HG02588 (cell line): Measurements from ENCODE around the gene C4B.
A peak's percentile ranks its signal among the peaks of the same experiment; 100 is the strongest.
"Not testable (repeated sequence)": the region's sequence is repeated elsewhere in the genome, so short reads cannot be mapped to it uniquely, and the experiment has no call there.

ENCODE experiments used
- ATAC-seq: cut with Tn5 transposase; IDR thresholded peaks from one replicate; pipeline ENCODE4 v1.9.1; 2021; ENCODE audit warnings: mild to moderate bottlenecking, moderate library complexity; ENCODE audit not compliant: unreplicated experiment

The C4B gene

DNA sequence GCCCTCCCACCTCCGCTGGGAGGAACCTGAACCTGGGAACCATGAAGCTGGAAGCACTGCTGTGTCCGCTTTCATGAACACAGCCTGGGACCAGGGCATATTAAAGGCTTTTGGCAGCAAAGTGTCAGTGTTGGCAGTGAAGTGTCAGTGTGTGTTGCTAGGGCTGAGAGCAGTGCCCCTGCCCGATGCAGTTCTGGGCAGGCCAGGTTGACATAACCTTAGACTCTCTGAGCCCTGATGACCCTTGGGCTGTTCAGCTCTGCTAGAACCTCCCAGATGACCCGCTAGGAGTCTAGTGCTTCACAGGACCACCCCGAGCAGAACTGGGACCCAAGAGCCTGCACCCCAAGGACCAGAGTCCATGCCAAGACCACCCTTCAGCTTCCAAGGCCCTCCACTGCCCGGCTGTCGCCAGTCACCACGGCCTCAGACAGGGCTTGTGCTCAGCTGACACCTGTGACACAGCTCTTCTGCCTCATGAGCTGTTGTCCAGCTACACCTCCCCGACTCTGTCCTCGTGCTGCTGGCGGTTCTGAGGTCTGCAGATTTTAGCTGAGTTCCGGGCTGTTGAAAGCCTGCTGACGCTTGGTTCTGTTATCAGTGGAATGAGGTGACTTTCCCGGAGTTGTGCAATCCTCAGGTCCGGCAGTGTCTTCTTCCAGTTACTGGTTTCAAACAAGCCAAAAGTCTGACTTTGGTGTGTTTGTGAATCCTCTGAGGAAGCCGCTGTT lies 20.9 kb downstream of the C4B start:
- ATAC-seq: not testable (repeated sequence)

DNA sequence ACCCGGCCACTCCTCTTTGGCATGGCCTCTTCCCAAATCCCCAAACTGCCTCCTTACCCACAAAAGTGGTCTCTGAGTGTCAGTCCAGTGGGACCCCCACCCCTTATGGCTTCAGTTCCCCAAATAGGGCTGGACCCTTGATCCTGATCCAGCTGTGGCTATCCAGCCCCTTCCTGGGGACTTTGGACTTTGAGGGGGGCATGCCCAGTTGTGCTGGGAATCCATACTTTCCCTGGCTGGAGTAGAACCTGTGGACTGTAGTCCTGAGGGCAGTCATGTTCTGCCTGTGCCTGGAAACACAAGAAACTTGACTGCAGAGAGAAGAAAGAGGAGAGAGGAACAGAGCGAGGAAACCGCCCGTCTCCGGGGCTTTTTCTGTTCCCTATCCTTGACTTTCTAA lies 22.5 kb downstream of the C4B start:
- ATAC-seq: not testable (repeated sequence)

DNA sequence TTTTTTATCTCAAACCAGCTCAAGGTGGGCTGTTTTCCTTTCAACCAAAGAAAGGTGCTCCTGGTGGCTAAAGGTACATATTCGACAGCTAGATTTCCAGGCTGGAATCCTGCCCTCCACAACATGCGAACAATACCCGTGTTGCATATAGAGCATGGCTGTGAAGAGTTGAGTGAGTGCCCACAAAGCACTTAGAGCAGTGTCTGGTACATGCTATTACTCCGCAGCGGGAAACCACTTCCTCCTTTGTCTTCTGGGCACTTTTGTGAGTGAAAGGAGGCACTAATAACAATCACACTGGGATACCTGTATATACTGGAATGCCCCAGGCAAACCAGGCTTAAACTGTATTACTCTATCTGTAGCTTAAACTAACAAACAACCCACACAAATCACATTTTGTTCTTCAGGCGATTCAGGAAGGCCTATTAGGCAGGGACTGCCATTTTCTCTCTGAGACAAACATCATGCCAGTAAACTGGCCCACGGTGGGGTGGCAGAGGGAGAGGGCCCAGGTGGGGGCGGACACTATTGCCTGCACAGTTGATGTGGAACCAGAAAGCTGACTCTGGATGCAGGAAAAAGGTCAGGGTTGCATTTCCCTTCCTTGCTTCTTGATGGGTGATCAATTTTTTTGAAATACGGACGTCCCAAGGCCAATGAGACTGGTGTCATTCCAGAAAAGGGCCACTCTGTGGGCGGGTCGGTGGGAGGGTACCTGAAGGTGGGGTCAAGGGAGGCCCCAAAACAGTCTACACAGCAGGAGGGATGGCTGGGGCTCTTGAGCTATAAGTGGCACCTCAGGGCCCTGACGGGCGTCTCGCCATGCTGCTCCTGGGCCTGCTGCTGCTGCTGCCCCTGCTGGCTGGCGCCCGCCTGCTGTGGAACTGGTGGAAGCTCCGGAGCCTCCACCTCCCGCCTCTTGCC lies 23.3 kb downstream of the C4B start, which contains the start of gene CYP21A2:
Gene CYP21A2 (plus strand): TSS at position 818 of the 927 bp plus-strand sequence. CDS start 8 bp downstream, at position 826.
- ATAC-seq: not testable (repeated sequence)

DNA sequence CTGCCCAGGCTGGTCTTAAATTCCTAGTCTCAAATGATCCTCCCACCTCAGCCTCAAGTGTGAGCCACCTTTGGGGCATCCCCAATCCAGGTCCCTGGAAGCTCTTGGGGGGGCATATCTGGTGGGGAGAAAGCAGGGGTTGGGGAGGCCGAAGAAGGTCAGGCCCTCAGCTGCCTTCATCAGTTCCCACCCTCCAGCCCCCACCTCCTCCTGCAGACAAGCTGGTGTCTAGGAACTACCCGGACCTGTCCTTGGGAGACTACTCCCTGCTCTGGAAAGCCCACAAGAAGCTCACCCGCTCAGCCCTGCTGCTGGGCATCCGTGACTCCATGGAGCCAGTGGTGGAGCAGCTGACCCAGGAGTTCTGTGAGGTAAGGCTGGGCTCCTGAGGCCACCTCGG lies 24.3 kb downstream of the C4B start:
- not testable (repeated sequence) for ATAC-seq

DNA sequence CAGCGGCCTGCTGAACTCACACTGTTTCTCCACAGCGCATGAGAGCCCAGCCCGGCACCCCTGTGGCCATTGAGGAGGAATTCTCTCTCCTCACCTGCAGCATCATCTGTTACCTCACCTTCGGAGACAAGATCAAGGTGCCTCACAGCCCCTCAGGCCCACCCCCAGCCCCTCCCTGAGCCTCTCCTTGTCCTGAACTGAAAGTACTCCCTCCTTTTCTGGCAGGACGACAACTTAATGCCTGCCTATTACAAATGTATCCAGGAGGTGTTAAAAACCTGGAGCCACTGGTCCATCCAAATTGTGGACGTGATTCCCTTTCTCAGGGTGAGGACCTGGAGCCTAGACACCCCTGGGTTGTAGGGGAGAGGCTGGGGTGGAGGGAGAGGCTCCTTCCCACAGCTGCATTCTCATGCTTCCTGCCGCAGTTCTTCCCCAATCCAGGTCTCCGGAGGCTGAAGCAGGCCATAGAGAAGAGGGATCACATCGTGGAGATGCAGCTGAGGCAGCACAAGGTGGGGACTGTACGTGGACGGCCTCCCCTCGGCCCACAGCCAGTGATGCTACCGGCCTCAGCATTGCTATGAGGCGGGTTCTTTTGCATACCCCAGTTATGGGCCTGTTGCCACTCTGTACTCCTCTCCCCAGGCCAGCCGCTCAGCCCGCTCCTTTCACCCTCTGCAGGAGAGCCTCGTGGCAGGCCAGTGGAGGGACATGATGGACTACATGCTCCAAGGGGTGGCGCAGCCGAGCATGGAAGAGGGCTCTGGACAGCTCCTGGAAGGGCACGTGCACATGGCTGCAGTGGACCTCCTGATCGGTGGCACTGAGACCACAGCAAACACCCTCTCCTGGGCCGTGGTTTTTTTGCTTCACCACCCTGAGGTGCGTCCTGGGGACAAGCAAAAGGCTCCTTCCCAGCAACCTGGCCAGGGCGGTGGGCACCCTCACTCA lies 25.0 kb downstream of the C4B start:
- not testable (repeated sequence) for ATAC-seq

DNA sequence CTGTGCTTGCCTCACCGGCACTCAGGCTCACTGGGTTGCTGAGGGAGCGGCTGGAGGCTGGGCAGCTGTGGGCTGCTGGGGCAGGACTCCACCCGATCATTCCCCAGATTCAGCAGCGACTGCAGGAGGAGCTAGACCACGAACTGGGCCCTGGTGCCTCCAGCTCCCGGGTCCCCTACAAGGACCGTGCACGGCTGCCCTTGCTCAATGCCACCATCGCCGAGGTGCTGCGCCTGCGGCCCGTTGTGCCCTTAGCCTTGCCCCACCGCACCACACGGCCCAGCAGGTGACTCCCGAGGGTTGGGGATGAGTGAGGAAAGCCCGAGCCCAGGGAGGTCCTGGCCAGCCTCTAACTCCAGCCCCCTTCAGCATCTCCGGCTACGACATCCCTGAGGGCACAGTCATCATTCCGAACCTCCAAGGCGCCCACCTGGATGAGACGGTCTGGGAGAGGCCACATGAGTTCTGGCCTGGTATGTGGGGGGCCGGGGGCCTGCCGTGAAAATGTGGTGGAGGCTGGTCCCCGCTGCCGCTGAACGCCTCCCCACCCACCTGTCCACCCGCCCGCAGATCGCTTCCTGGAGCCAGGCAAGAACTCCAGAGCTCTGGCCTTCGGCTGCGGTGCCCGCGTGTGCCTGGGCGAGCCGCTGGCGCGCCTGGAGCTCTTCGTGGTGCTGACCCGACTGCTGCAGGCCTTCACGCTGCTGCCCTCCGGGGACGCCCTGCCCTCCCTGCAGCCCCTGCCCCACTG lies 25.9 kb downstream of the C4B start:
- not testable (repeated sequence) for ATAC-seq

DNA sequence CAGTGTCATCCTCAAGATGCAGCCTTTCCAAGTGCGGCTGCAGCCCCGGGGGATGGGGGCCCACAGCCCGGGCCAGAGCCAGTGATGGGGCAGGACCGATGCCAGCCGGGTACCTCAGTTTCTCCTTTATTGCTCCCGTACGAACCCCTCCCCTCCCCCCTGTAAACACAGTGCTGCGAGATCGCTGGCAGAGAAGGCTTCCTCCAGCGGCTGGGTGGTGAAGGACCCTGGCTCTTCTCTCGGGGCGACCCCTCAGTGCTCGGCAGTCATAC lies 26.4 kb downstream of the C4B start:
- ATAC-seq: not testable (repeated sequence)

DNA sequence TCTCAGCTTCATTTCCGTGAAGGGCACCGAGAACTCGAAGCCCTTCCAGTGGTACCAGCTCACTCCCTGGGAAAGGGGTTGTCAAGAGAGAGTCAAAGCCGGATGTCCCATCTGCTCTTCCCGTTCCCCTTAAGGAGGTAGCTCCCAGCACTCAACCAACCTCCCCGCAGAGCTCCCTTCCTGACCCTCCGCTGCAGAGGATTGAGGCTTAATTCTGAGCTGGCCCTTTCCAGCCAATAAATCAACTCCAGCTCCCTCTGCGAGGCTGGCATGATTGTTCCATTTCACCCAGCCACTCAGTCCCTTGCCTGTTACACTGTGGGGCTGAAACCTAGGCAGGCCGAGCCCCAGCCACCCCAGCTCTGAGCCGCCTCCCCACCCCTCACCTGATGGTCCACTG lies 26.8 kb downstream of the C4B start:
- ATAC-seq: not testable (repeated sequence)

DNA sequence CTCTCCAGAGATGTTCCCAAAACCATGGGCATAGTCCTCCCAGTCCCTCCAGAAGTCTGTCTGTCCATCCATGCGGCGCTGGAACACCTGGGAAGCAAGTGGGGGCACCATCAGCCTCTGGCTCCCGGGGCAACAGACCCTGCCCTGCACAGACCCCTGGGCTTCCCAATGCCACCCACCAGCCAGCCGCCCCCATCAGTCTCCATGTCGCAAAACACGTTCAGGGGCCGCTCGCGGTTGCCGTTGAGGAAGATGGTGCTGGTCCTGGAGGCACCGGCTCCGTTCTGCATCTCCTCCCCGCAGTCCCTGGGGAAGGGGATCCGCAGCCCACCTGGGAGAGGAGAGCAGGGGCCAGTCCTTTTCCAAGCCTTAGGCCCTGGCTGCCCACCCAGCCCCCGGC lies 27.7 kb downstream of the C4B start:
- not testable (repeated sequence) for ATAC-seq

DNA sequence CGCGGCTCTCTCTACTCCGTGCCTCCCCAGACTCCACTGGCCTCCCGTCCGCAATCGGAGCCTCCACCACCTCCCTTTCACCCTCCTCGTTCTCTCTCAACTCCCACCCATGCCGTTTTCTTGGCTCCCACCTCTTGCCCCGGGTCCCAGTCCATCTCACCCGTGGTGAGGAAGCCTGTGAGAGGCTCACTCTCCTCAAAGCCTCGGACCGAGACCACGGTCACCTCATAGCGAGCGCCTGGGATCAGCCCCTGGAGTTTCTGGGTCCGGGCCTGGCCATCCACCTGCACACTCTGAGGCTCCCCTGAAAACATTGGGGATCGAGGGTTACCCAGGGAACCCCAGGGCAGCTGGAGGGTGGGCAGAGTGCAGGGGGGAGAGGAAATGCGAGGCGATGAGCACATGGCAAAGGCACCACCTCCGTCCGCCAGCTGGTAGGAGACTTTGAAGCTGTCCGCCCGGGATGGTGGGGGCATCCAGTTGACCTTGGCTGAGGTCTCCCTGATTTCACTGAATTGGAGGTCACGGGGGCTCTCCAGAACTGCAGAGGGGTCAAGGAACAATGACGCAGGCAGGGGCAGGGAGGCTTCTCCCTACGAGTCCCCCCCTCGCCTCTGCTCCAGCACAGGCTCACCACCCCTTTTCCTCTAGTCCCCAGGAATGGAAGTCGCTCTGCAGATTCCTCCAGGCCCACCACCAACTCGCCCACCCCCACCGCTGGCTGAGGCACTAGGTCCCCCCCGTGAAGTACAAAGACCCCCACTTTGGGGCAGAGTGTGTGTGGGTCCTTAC lies 29.2 kb downstream of the C4B start:
- ATAC-seq: not testable (repeated sequence)

DNA sequence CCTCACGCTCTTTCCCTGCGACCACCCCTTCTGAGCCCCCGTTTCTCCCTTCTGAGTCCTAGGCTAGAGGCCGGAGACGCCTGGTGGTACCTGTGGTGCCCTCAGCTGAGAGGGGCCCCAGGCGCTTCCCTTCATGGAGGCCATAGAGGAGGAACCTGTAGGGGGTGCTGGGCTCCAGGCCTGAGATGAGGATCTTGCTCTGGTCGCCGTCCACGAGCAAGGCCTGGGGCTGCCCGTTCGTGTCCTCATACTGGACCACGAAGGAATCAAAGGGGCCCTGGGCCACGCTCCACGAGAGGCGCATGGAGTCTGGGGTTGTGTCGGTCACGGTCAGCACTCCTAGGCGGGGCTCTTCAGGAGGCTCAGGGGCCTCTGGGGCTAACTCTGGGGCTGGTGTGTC lies 30.3 kb downstream of the C4B start:
- not testable (repeated sequence) for ATAC-seq

DNA sequence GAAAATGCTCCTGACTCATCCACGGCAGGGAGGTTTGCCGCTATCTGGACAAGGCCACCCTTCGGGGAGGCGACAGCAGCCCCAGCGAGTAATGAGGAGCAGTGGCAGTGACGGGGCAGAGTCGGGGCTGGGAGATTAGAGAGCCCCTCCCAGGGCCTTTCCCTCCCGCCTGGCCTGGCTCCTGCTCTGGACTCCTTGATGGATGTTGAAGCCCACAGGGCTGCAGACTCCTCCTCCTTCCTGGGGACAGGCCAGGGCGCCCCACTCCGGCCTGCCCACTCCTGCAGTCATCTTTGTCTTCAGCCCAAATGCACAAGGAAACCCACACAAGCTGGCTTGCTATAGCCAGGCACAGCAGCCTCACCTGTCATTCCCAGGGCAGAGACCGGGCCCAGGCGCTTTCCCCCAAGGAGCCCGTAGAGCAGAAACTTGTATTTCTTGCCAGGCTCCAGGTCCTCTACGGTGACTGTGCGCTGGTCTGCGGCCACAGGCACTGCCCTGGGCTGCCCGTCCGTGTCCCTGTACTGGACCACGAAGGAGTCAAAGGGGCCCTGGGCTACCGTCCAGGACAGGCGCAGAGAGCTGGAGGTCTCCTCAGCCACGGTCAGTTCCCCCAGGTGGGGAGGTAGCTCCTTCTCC lies 31.3 kb downstream of the C4B start:
- no peak for ATAC-seq

DNA sequence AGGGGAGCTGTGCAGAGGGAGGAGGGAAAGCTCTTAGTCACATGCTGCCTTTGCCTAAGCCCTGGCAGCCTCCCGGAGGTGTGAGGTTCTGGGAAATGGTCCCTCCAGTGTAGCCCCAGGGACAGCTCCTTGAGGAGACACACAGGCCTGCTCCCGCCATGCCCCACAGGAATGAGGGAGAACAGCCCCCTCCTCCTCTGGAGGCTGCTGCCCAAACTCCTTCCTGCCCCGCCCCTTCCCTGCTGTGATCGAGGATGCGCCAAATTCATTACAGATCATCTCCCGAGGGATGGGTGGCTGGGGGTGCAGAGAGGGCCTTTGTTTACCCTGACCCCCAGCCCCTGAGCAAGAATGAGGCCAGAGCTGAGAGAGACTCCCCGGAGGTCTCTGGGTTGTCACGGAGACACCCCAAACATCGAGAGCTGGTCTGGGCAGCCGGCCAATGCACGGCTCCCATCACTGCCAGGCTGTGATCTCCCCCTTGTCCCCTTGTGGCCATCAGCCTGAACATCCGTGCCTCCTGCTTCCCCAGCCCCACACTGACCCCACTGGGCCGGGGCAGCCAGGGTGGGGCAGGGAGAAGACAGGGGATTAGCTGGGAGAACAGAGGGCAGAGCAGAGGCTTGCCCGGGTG lies 32.0 kb downstream of the C4B start:
- ATAC-seq: no peak

DNA sequence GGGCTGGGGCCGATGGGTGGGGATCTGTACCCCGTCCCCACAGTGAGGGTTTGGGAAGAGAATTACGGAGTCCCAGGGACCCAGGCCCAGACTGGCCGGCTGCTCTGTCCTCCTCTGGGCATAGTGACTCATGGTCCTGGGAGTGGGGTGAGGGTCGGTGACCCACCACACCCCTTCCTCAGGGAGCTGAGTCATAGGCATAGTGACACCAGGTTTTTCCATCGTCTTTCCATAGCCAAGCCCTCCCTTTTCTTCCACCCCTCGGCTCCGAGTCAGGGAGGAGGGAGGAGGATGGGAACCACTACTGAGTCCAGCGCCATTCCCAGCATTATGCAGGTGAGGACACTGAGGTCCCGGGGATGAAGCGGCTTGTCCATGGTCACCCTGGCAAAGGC lies 32.5 kb downstream of the C4B start:
- ATAC-seq: no peak

DNA sequence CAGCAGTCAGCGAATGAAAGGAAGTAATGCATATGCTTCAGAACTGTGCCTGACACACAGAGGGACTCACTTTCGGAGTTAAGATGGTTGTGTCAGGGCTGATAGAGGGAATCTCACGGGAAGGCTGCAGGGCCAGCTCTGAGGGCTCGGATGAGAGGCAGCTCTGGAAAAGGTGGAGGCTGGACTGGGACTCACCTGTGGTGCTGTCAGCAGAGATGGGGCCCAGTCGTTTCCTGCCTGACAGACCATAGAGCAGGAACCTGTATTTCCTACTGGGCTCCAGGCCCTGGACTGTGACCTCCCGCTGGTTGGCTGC lies 32.9 kb downstream of the C4B start:
- ATAC-seq: no peak

DNA sequence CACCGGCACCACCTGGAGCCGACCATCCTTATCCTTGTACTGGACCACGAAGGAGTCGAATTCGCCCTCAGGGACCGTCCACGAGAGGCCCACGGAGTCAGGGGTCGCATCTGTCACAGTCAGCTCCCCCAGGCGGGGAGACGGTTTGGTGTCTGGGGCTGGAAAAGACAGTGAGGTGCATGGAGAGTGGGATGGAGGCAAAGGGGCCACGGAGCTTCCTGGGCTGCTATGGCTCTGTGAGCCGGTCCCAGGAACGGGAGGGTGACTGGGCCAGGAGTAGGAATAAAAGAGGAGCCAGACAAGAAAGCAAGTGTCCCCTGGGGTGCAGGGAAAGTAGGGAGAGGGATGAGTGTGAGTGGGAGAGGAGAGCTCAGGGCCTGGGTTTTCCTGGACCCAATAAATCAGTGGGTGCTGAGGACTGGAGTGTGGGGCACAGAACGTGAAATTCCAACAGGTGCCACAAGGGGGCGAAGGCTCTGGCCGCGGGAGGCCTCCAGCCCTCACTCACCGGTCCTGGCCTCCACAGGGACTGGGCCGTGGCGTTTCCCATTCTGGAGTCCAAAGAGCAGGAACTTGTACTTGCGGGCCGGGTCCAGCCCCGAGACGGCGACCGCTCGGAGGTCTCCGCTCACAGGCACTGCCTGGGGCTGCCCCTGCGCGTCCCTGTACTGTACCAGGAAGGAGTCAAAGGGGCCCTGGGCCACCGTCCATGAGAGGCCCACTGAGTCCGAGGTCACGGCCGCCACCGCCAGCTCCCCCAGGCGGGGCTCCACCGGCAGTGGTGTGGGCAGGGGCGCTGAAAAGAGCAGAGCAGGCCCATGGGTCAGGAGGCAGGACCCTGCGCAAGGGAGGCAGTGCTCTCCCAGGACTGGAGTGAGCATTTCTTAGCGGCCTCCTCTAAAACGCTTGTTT lies 33.5 kb downstream of the C4B start:
- peak; percentile 56 for ATAC-seq

DNA sequence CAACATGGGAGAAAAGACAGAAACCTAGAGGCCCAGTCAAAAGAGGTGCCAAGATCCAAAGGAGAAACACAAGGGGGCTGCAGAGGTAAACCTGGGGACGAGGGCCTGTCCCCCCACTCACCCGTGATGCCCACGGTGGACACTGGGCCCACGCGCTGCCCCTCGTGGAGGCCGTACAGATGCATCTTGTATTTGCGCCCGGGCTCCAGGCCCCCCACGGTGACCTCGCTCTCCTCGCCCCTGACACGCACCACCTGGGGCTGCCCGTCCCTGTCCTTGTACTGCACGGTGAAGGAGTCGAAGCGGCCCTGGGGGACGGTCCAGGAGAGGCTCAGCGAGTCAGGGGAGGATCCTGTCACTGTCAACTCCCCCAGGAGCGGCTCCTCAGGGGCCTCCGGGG lies 34.6 kb downstream of the C4B start:
- ATAC-seq: not testable (repeated sequence)

DNA sequence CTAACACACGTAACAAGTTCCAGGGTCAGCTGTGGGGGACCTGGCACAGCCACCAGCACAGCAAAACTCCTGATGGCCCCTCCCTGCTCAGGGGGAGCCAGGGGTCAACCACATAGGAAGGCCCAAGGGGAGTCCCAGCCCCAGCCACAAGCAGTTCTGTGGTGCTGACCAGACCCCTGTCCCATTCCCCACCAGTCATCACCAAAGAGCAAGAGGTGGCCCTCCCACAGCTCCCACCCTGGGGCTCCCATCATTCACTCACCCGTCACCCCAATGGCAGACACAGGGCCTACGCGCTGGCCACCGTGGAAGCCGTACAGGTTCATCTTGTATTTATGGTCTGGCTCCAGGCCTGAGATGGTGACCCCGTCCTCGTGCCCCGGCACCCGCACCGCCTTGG lies 35.1 kb downstream of the C4B start:
- not testable (repeated sequence) for ATAC-seq
